ENCODE results near the gene HOMER3. TPM values are rescaled to one million over a fixed set of nuclear protein-coding genes. Genes with fewer than 3 reads are reported as not detected.

HOMER3 gene
- 93.0 TPM for total RNA-seq

GRCh38 chr19:18940769-18941627 is at the start of gene HOMER3:
Gene HOMER3, minus strand, starts transcription at chr19:18941217. Its CDS starts 2,235 bp downstream, at chr19:18938982.
- Histone ChIP-seq H3K27me3 (no peaks in the 10 kb centered on the region), H3K36me3 (peaks cover 14 to 15% of the 10 kb centered on the region in 2 donors), H3K4me3 (peak within 1 kb of the TSS; percentile 57 to 80), H3K4me1 (peaks cover 0 to 7% of the 10 kb centered on the region in 2 donors), H3K27ac (peak within 1 kb of the TSS; percentile 51 to 73), H3K9me3 (no peaks in the 10 kb centered on the region)
- peak in 1 of 2 donors; percentile 87 for DNase-seq (ENCODE audit: low spot score in 2 of 2)
- TF ChIP-seq, protein P1, sequence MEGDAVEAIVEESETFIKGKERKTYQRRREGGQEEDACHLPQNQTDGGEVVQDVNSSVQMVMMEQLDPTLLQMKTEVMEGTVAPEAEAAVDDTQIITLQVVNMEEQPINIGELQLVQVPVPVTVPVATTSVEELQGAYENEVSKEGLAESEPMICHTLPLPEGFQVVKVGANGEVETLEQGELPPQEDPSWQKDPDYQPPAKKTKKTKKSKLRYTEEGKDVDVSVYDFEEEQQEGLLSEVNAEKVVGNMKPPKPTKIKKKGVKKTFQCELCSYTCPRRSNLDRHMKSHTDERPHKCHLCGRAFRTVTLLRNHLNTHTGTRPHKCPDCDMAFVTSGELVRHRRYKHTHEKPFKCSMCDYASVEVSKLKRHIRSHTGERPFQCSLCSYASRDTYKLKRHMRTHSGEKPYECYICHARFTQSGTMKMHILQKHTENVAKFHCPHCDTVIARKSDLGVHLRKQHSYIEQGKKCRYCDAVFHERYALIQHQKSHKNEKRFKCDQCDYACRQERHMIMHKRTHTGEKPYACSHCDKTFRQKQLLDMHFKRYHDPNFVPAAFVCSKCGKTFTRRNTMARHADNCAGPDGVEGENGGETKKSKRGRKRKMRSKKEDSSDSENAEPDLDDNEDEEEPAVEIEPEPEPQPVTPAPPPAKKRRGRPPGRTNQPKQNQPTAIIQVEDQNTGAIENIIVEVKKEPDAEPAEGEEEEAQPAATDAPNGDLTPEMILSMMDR (IDR thresholded peaks at IDR 0.05): peak; percentile 11 to 52 (median 27)
- intact Hi-C loops (cut with DNase I): loop anchor here (1.0 to 5.0 kb wide), 2 partner anchors 22 to 46 kb away; partner anchors contain the start of genes COPE and DDX49

- peaks cover 21 to 34% of the 10 kb centered on the region in 2 donors for H3K36me3 ChIP-seq
- TF ChIP-seq, protein P1 (IDR thresholded peaks at IDR 0.05): no peak
- intact Hi-C loops (cut with DNase I): no loop called here
- no peaks in the 10 kb centered on the region for H3K4me1 ChIP-seq
- no peaks in the 10 kb centered on the region for H3K9me3 ChIP-seq
- H3K27ac ChIP-seq: no peak overlapping the region
- H3K27me3 ChIP-seq: no peaks in the 10 kb centered on the region
- no peak for DNase-seq (ENCODE audit: low spot score in 2 of 2)
- H3K4me3 ChIP-seq: no peak overlapping the region
Observed at GRCh38 chr19:18990128-18990708, 49.2 kb upstream of the HOMER3 start.

DNA sequence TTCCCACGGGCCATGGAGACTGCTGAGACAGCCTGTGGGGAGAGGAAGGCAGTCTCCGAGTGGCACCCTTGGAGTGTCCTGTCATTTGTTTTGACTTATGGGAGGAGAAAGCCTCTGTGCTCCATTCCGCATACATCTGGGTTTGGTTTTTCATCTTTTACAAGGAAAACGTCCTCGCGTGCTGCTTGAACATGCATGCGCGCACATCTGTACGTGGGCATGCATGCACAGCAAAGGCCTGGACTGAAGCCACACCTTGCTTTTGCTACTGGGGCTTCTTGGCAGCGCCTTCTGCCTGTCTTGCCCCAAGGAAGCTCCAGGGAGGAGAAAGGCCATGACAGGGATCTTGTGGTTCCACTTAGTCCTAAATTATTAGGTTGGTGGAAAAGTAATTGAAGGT is 48.3 kb upstream of the HOMER3 start:
- no peaks in the 10 kb centered on the region for H3K27me3 ChIP-seq
- no peak for DNase-seq (ENCODE audit: low spot score in 2 of 2)
- intact Hi-C loops (cut with DNase I): loop anchor here (5.0 kb wide), 1 partner anchor 47 kb away; the partner anchor contains the start of gene HOMER3
- TF ChIP-seq, protein P1 (IDR thresholded peaks at IDR 0.05): no peak
- peaks cover 16 to 25% of the 10 kb centered on the region in 2 donors for H3K36me3 ChIP-seq
- no peak overlapping the region for H3K4me3 ChIP-seq
- H3K27ac ChIP-seq: no peak overlapping the region
- no peaks in the 10 kb centered on the region for H3K4me1 ChIP-seq
- H3K9me3 ChIP-seq: no peaks in the 10 kb centered on the region

DNA sequence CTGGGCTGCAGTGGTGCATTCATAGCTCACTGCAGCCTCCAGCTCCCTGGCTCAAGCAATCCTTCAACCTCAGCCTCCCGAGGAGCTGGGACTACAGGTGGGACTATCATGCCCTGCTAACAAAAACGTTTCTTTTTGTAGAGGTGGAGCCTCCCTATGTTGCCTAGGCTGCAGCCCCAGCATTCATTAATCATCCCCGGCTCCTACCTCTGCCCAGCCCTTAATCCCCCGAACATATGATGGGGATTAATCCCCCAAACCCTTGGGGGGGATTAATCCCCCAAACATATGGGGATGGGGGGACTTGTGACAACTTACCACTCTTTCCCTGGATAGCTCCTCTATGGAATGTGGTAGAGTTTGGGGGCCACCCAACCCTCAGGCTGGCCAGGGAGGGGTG is 46.4 kb upstream of the HOMER3 start:
- Histone ChIP-seq H3K27ac (no peak overlapping the region), H3K9me3 (no peaks in the 10 kb centered on the region), H3K4me1 (no peaks in the 10 kb centered on the region), H3K36me3 (peaks cover 1 to 7% of the 10 kb centered on the region in 2 donors), H3K27me3 (no peaks in the 10 kb centered on the region), H3K4me3 (no peak overlapping the region)
- TF ChIP-seq, protein P1 (IDR thresholded peaks at IDR 0.05): no peak
- intact Hi-C loops (cut with DNase I): loop anchor here (5.0 kb wide), 1 partner anchor 45 kb away; the partner anchor contains the start of gene HOMER3
- DNase-seq (ENCODE audit: low spot score in 2 of 2): no peak

DNA sequence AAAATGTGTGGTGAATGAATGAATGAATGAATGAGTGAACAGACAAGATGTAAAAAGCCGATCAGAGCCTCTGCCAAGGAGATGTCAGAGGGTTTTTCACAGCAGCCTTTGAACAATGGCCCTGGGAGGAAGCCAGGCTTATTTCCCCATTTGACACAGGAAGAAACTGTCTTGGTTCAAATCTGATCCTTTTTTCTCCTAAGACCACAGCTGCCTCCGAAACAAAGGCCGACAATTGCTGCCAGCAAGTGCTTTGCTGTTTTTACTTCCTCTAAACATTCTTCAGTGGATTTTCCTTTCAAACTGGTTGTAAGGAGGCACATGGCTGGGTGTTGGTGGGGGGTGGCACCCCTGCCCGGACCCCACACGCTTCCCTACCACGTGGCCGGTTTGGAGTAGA is 44.2 kb upstream of the HOMER3 start:
- Histone ChIP-seq H3K4me1 (no peaks in the 10 kb centered on the region), H3K9me3 (no peaks in the 10 kb centered on the region), H3K27me3 (no peaks in the 10 kb centered on the region), H3K4me3 (no peak overlapping the region), H3K27ac (no peak overlapping the region), H3K36me3 (no peaks in the 10 kb centered on the region)
- DNase-seq (ENCODE audit: low spot score in 2 of 2): no peak
- TF ChIP-seq, protein P1 (IDR thresholded peaks at IDR 0.05): no peak
- intact Hi-C loops (cut with DNase I): loop anchor here (5.0 kb wide), 1 partner anchor 43 kb away; the partner anchor contains the start of gene HOMER3
